ENCODE results near the gene PRRG3. TPM values are rescaled to one million over a fixed set of nuclear protein-coding genes. Genes with fewer than 3 reads are reported as not detected.

Gene PRRG3
- polyA plus RNA-seq, 4 donors, result 0.64 to 0.69 TPM; not detected in 2

- DNase-seq (no peak), FAIRE-seq (no peak)
- no peaks in the 10 kb centered on the region for H3K27me3 ChIP-seq (ENCODE audit: control insufficient read depth in 3 of 3, insufficient read depth in 3 of 3, low read length in 3 of 3)
- 75 to 78% (median 76%) methylated on average over 11 of the region's 11 CpGs for WGBS, 3 donors
- H3K36me3 ChIP-seq (ENCODE audit: control insufficient read depth in 3 of 3, insufficient read depth in 2 of 3, low read depth in 1 of 3, low read length in 3 of 3), result no peaks in the 10 kb centered on the region
- H3K27ac ChIP-seq (ENCODE audit: low read depth in 1 of 3, low read length in 2 of 3), result no peak overlapping the region
- no peak overlapping the region for H3K4me3 ChIP-seq (ENCODE audit: low read depth in 1 of 3, low read length in 3 of 3)
- no peaks in the 10 kb centered on the region for H3K9me3 ChIP-seq (ENCODE audit: control insufficient read depth in 2 of 2, insufficient read depth in 1 of 2, low read depth in 1 of 2, low read length in 1 of 2)
- no peaks in the 10 kb centered on the region for H3K4me1 ChIP-seq (ENCODE audit: control insufficient read depth in 3 of 3, insufficient read depth in 2 of 3, low read depth in 1 of 3, low read length in 2 of 3)
Measured at GRCh38 chrX:151754641-151755215, 59.5 kb downstream of the PRRG3 start.

Other genes with a start within 250 kb of the PRRG3 start
- gene PASD1, start 131.8 kb upstream of the PRRG3 start, polyA plus RNA-seq, result not detected
- gene FATE1, start 20.6 kb downstream of the PRRG3 start, polyA plus RNA-seq, result under 1 TPM in 2 of 4 donors, not detected in 2; 0.13 to 0.16 TPM
- gene CNGA2, start 39.3 kb downstream of the PRRG3 start, polyA plus RNA-seq, result not detected
- not detected for gene MAGEA4, start 217.4 kb downstream of the PRRG3 start, polyA plus RNA-seq